DOHH2 (cell line): Measurements from ENCODE around the gene SETD1A.
A peak's percentile ranks its signal among the peaks of the same experiment; 100 is the strongest.

Source experiments
- H3F3A ChIP-seq: fragments of 200-600 bp; sonication (generic), shearing (Covaris generic); 2 replicates; pipeline ENCODE4 v1.6.0; 2016; ENCODE audit warnings: antibody characterized with exemption, mild to moderate bottlenecking; ENCODE audit not compliant: control insufficient read depth, insufficient read depth
- H3K27ac ChIP-seq: fragments of 200-600 bp; sonication (generic); 2 replicates; pipeline ENCODE4 v1.5.1; 2014; ENCODE audit warnings: low read depth, mild to moderate bottlenecking, low read length, moderate library complexity
- H3K27me3 ChIP-seq: fragments of 200-600 bp; sonication (generic); 2 replicates; pipeline ENCODE4 v1.6.1; 2014; ENCODE audit warnings: mild to moderate bottlenecking, low read length, mixed read lengths; ENCODE audit not compliant: control insufficient read depth
- H3K36me3 ChIP-seq: fragments of 200-600 bp; sonication (generic); 2 replicates; pipeline ENCODE4 v1.6.1; 2014; ENCODE audit warnings: mild to moderate bottlenecking, low read length, moderate library complexity, mixed read lengths; ENCODE audit not compliant: control insufficient read depth
- H3K4me1 ChIP-seq: fragments of 200-600 bp; sonication (generic); 2 replicates; pipeline ENCODE4 v1.6.1; 2014; ENCODE audit warnings: mild to moderate bottlenecking, low read length, mixed read lengths; ENCODE audit not compliant: control insufficient read depth
- H3K4me2 ChIP-seq: fragments of 200-600 bp; sonication (generic); 2 replicates; pipeline ENCODE4 v1.6.0; 2014; ENCODE audit warnings: mild to moderate bottlenecking, low read length, moderate library complexity
- H3K4me3 ChIP-seq: fragments of 200-600 bp; sonication (generic); 2 replicates; pipeline ENCODE4 v1.5.1; 2014; ENCODE audit warnings: mild to moderate bottlenecking, low read length, mixed read lengths
- H3K79me2 ChIP-seq: fragments of 200-600 bp; sonication (generic); 2 replicates; pipeline ENCODE4 v1.6.1; 2014; ENCODE audit warnings: mild to moderate bottlenecking, low read length, mixed read lengths; ENCODE audit not compliant: control insufficient read depth
- H3K9me2 ChIP-seq: fragments of 200-600 bp; sonication (generic); replicated peaks from 2 replicates; pipeline ENCODE4 v1.6.1; 2014; ENCODE audit warnings: mild to moderate bottlenecking, low read length, mixed read lengths; ENCODE audit not compliant: control insufficient read depth
- H3K9me3 ChIP-seq: fragments of 200-600 bp; sonication (generic); 2 replicates; pipeline ENCODE4 v1.6.1; 2014; ENCODE audit warnings: antibody characterized with exemption, low read length, mixed read lengths; ENCODE audit not compliant: control insufficient read depth, insufficient read depth
- H4K20me1 ChIP-seq: fragments of 200-600 bp; sonication (generic); 2 replicates; pipeline ENCODE4 v1.6.0; 2014; ENCODE audit warnings: low read depth, mild to moderate bottlenecking, antibody characterized with exemption, low read length, moderate library complexity; ENCODE audit not compliant: control insufficient read depth, insufficient read depth
- EZH2phosphoT487 ChIP-seq: fragments of 200-600 bp; sonication (generic); IDR thresholded peaks from 2 replicates; pipeline ENCODE4 v1.6.1; 2017; ENCODE audit warnings: borderline replicate concordance, mild to moderate bottlenecking, antibody characterized with exemption, low read length, moderate library complexity, mixed read lengths
- TF ChIP-seq, protein P1 (sequence below): fragments of 200-600 bp; sonication (generic); IDR thresholded peaks from one replicate; pipeline ENCODE4 v1.5.1; 2014; ENCODE audit warnings: antibody characterized with exemption, mild to moderate bottlenecking, low read depth, low read length; ENCODE audit not compliant: poor library complexity, severe bottlenecking

SETD1A gene

DNA sequence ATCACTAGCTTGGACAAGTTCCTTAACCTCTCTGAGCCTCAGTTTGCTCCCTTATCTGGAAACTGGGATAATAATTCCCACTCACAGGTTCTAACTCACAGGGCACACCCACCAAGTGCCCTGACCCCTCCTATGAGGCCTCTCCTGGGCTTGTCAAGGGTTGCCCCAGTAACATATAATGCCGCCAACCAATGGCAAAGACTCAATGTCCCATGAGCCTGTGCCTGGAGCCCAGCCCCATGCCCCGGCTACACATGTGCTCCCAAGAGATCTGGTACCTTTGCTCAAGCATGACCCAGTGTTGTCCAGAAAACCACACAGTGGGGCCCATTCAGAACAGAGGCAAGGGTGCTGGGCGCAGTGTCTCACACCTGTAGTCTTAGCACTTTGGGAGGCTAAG, 42.7 kb upstream of the SETD1A start:
- H3K79me2 ChIP-seq = no peaks in the 10 kb centered on the region
- no peaks in the 10 kb centered on the region for H4K20me1 ChIP-seq
- H3K4me2 ChIP-seq = no peak overlapping the region
- no peaks in the 10 kb centered on the region for H3K27me3 ChIP-seq
- TF ChIP-seq EZH2phosphoT487 = no peak
- TF ChIP-seq, protein P1, sequence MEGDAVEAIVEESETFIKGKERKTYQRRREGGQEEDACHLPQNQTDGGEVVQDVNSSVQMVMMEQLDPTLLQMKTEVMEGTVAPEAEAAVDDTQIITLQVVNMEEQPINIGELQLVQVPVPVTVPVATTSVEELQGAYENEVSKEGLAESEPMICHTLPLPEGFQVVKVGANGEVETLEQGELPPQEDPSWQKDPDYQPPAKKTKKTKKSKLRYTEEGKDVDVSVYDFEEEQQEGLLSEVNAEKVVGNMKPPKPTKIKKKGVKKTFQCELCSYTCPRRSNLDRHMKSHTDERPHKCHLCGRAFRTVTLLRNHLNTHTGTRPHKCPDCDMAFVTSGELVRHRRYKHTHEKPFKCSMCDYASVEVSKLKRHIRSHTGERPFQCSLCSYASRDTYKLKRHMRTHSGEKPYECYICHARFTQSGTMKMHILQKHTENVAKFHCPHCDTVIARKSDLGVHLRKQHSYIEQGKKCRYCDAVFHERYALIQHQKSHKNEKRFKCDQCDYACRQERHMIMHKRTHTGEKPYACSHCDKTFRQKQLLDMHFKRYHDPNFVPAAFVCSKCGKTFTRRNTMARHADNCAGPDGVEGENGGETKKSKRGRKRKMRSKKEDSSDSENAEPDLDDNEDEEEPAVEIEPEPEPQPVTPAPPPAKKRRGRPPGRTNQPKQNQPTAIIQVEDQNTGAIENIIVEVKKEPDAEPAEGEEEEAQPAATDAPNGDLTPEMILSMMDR = no peak
- no peaks in the 10 kb centered on the region for H3K9me2 ChIP-seq
- H3K4me1 ChIP-seq = no peaks in the 10 kb centered on the region; the same call in 1 of the 2 replicates
- H3K27ac ChIP-seq = no peak overlapping the region
- H3K36me3 ChIP-seq = no peaks in the 10 kb centered on the region
- no peak overlapping the region for H3K4me3 ChIP-seq
- H3K9me3 ChIP-seq = no peaks in the 10 kb centered on the region
- H3F3A ChIP-seq = peaks cover 3% of the 10 kb centered on the region

DNA sequence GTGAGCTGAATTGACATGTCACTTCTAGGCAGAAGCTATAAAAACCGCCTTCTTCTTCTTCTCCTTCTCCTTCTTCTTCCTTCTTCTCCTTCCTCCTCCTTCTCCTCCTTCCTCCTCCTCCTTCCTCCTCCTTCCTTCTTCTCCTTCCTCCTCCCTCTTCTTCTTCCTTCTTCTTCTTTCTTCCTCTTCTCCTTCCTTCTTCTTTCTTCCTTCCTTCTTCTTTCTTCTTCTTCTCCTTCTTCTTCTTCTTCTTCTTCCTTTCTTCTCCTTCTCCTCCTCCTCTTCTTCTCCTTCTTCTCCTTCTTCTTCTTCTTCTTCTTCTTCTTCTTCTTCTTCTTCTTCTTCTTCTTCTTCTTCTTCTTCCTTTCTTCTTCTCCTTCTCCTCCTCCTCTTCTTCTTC, 38.9 kb upstream of the SETD1A start:
- H3K4me1 ChIP-seq = peaks cover 8% of the 10 kb centered on the region; the same call in 1 of the 2 replicates

DNA sequence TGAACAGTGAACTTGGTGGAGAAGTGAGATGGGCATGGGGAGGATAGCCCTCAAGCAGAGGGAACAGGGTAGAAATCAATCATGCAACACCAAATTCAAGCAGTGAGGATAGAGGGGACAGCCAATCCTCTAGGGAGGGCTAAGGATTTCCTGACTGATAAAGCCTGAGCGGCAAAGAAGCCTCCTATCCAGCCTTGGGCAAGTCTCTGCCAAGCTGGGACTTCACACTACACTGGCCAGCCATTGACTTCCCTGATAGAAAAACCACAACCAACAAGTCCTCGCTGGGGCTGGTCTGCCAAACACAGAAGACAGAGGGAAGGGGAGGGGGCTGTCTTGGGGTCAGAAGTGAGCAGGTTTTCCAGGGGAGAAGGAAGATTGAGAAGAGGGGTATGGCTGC, 36.7 kb upstream of the SETD1A start:
- Histone ChIP-seq H3F3A (peaks cover 4% of the 10 kb centered on the region; the same call in 1 of the 2 replicates), H3K4me3 (no peak overlapping the region), H3K27ac (no peak overlapping the region), H3K4me2 (no peak overlapping the region), H3K79me2 (peaks cover 20% of the 10 kb centered on the region), H3K4me1 (peaks cover 20% of the 10 kb centered on the region), H3K9me3 (no peaks in the 10 kb centered on the region), H3K9me2 (no peaks in the 10 kb centered on the region), H3K36me3 (no peaks in the 10 kb centered on the region; the same call in 1 of the 2 replicates), H3K27me3 (no peaks in the 10 kb centered on the region), H4K20me1 (no peaks in the 10 kb centered on the region)
- no peak for TF ChIP-seq EZH2phosphoT487
- TF ChIP-seq, protein P1 = no peak

More for the DNA sequence above, 38.9 kb upstream of the SETD1A start:
- Histone ChIP-seq H3K4me2 (no peak overlapping the region), H3F3A (peaks cover 3% of the 10 kb centered on the region), H3K9me3 (no peaks in the 10 kb centered on the region), H4K20me1 (no peaks in the 10 kb centered on the region), H3K79me2 (0 out of 2 replicates have a peak, but pooled peaks cover 2% of the 10 kb centered on the region), H3K4me3 (no peak overlapping the region), H3K27me3 (no peaks in the 10 kb centered on the region), H3K36me3 (no peaks in the 10 kb centered on the region), H3K9me2 (no peaks in the 10 kb centered on the region), H3K27ac (no peak overlapping the region)
- no peak for TF ChIP-seq EZH2phosphoT487
- TF ChIP-seq, protein P1 = no peak

DNA sequence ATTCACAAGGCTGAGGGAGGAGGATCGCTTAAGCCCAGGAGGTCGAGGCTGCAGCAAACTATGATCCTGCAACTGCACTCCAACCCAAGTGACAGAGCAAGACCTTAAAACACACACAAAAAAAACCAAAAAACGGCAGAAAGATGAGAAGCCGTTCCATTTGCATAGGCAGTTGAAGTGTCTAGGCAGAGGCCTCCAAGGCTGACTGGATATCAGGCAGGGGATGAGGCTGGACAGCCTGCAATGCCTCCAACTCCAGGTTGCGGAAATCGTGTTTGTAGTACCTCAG, 36.2 kb upstream of the SETD1A start:
- Histone ChIP-seq H3K9me2 (no peaks in the 10 kb centered on the region), H3K27ac (no peak overlapping the region), H3K4me2 (peak overlapping the region; percentile 70), H3K9me3 (no peaks in the 10 kb centered on the region), H3K27me3 (no peaks in the 10 kb centered on the region), H3K4me1 (peaks cover 22% of the 10 kb centered on the region), H4K20me1 (no peaks in the 10 kb centered on the region), H3K79me2 (peaks cover 20% of the 10 kb centered on the region), H3K36me3 (no peaks in the 10 kb centered on the region; the same call in 1 of the 2 replicates), H3K4me3 (peak overlapping the region; percentile 80), H3F3A (peaks cover 4% of the 10 kb centered on the region; the same call in 1 of the 2 replicates)
- TF ChIP-seq, protein P1 = no peak
- no peak for TF ChIP-seq EZH2phosphoT487
